Right lobe of liver (tissue), 6 donors: ENCODE measurements around the gene NANOGP8. TPM values are rescaled to one million over a fixed set of nuclear protein-coding genes. Genes with fewer than 3 reads are reported as not detected.

Experiments
- ATAC-seq, 4 donors: fragments of 200-7000 bp; cut with Tn5 transposase; one replicate each; pipeline ENCODE4 v1.9.1; 2020; ENCODE audit warnings: mild to moderate bottlenecking in 4 of 4, moderate library complexity in 4 of 4
- DNase-seq, 3 donors: peaks; one replicate each; pipeline ENCODE4 v3.0.0-alpha.2; 2020
- H3K27ac ChIP-seq, 3 donors: fragments of 200-600 bp; one replicate each; pipeline ENCODE4 v1.8.0; 2022
- H3K27me3 ChIP-seq, 2 donors: fragments of 200-600 bp; one replicate each; pipeline ENCODE4 v1.8.0; 2022
- H3K36me3 ChIP-seq, 4 donors: fragments of 200-600 bp; sonication (generic) in 1 of 4; one replicate each; pipeline versions ENCODE4 v1.5.1 to v1.8.0; 2017 to 2022; ENCODE audit warnings: control low read depth in 1 of 4
- H3K4me1 ChIP-seq, 4 donors: fragments of 200-600 bp; sonication (generic) in 1 of 4; one replicate each; pipeline versions ENCODE4 v1.5.1 to v1.8.0; 2017 to 2022; ENCODE audit warnings: control low read depth in 1 of 4
- H3K4me3 ChIP-seq, 3 donors: fragments of 200-600 bp; one replicate each; pipeline ENCODE4 v1.8.0; 2022
- H3K9me3 ChIP-seq, 4 donors: fragments of 200-600 bp; sonication (generic) in 1 of 4; one replicate each; pipeline versions ENCODE4 v1.5.1 to v1.8.0; 2017 to 2022; ENCODE audit warnings: control low read depth in 1 of 4
- POLR2A ChIP-seq: fragments of 450-650 bp; IDR thresholded peaks from one replicate; pipeline ENCODE4 v1.6.1; 2017; ENCODE audit warnings: antibody characterized with exemption, mild to moderate bottlenecking
- WGBS: methylation state at CpG from one replicate; pipeline ENCODE4 v1.1.6; 2018; ENCODE audit warnings: low coverage, low lambda C conversion rate; ENCODE audit not compliant: insufficient coverage; ENCODE audit errors: missing lambda C conversion rate; 5-methylcytosine and 5-hydroxymethylcytosine counted together
- intact Hi-C, 2 donors: fragments of 100-400 bp; cut with DNase I; formaldehyde crosslinking; loops; one replicate each; pipeline versions ENCODE4 v1.11.2 to v1.14.1; 2022
- total RNA-seq, 6 experiments: library from RNA; depleted of rRNA in 2 of 6; stranded (reverse); fragments of >200 nt in 2 of 6; fragmentation: NEBNext Ultra II Directional in 3 of 6; extraction: Animal tissue kit (Norgen Biotek cat#: 25700) in 3 of 6; gene quantifications; one replicate each; pipeline versions ENCODE4 v1.1.0 to v1.2.4, GENCODE V29; 2016 to 2023
- TF ChIP-seq, protein P1 (sequence below), 4 donors: fragments of 200-600 bp in 3 of 4; fragments of 450-650 bp in 1 of 4; IDR thresholded peaks; one replicate each; pipeline versions ENCODE4 v1.5.1 to v1.8.0; 2016 to 2022; ENCODE audit warnings: antibody characterized with exemption in 4 of 4, mild to moderate bottlenecking in 2 of 4
- donor health status: DM: no; HTN: yes; CAD: no.
- donor health status: DM: no; HTN: no; CAD: no.
- donor health status: DM: no; HTN: no; CAD: no.
- donor health status: DM: no; HTN: yes; CAD: no.
- donor health status: DM: no; HTN: yes; CAD: no.

The NANOGP8 gene
- total RNA-seq, 6 experiments from 2014 or later, result 0.31 to 0.62 TPM; not detected in 4

GRCh38 chr15:35071106-35071505 is 14.0 kb downstream of the NANOGP8 start:
- ATAC-seq (no peak), DNase-seq (no peak)
- no peaks in the 10 kb centered on the region for H3K4me1 ChIP-seq
- WGBS, result 88% methylated on average over 9 of the region's 13 CpGs
- TF ChIP-seq POLR2A, result no peak
- TF ChIP-seq, protein P1, sequence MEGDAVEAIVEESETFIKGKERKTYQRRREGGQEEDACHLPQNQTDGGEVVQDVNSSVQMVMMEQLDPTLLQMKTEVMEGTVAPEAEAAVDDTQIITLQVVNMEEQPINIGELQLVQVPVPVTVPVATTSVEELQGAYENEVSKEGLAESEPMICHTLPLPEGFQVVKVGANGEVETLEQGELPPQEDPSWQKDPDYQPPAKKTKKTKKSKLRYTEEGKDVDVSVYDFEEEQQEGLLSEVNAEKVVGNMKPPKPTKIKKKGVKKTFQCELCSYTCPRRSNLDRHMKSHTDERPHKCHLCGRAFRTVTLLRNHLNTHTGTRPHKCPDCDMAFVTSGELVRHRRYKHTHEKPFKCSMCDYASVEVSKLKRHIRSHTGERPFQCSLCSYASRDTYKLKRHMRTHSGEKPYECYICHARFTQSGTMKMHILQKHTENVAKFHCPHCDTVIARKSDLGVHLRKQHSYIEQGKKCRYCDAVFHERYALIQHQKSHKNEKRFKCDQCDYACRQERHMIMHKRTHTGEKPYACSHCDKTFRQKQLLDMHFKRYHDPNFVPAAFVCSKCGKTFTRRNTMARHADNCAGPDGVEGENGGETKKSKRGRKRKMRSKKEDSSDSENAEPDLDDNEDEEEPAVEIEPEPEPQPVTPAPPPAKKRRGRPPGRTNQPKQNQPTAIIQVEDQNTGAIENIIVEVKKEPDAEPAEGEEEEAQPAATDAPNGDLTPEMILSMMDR (IDR thresholded peaks at IDR 0.05), result no peak
- H3K9me3 ChIP-seq, result no peaks in the 10 kb centered on the region
- H3K27me3 ChIP-seq, result no peaks in the 10 kb centered on the region
- H3K4me3 ChIP-seq, result no peak overlapping the region
- no peaks in the 10 kb centered on the region for H3K36me3 ChIP-seq
- intact Hi-C loops, result loop anchor here in 1 of 2 donors (10.0 kb wide), 1 partner anchor 374 kb away; no protein-coding TSS in a partner anchor
- H3K27ac ChIP-seq, result no peak overlapping the region

DNA sequence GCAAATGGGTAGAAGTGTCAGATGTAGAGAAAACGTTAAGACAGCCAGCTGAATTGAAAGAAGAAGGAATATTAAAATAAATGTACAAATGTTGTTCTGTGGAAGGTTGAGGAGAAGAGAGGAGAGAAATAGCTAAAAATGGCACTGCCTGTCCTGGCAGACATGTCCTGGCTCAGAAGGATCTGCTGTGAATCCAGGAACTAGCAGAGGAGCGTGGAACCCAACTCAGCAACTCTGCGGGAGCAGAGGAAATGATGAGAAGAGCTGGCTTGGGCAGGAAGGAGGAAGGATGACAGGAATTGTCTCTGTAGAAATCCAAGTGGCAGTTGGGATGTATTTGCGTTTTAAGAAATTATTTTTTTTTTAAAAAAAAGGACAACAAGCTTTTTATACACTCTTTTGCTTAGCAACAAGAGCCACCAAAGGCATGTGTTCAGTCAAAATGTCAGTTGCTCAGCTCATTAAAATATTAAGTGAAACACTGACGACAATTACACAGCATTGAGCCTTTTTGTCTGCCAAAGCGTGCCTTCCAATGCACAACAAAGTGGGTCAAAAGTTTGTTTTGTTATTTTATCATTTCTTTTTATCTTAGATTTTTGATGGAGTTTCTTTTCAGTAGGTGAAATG is 16.1 kb downstream of the NANOGP8 start:
- TF ChIP-seq, protein P1 (IDR thresholded peaks at IDR 0.05), result no peak
- TF ChIP-seq POLR2A, result no peak
- 60% methylated on average over 6 of the region's 6 CpGs for WGBS
- no peak for ATAC-seq
- Histone ChIP-seq H3K27me3 (no peaks in the 10 kb centered on the region), H3K4me1 (no peaks in the 10 kb centered on the region), H3K27ac (no peak overlapping the region), H3K9me3 (no peaks in the 10 kb centered on the region), H3K4me3 (no peak overlapping the region), H3K36me3 (no peaks in the 10 kb centered on the region)
- DNase-seq, result no peak
- intact Hi-C loops, result no loop called here

GRCh38 chr15:35067496-35068347 is 17.4 kb downstream of the NANOGP8 start:
- TF ChIP-seq POLR2A, result no peak
- TF ChIP-seq, protein P1 (IDR thresholded peaks at IDR 0.05), result no peak
- H3K27ac ChIP-seq, result no peak overlapping the region
- intact Hi-C loops, result no loop called here
- no peaks in the 10 kb centered on the region for H3K9me3 ChIP-seq
- 58% methylated on average over 10 of the region's 10 CpGs for WGBS
- no peaks in the 10 kb centered on the region for H3K27me3 ChIP-seq
- no peak overlapping the region for H3K4me3 ChIP-seq
- DNase-seq (no peak), ATAC-seq (no peak)
- H3K36me3 ChIP-seq, result no peaks in the 10 kb centered on the region
- H3K4me1 ChIP-seq, result no peaks in the 10 kb centered on the region

- H3K27ac ChIP-seq, result no peak overlapping the region
- TF ChIP-seq, protein P1 (IDR thresholded peaks at IDR 0.05), result no peak
- no peak for TF ChIP-seq POLR2A
- H3K9me3 ChIP-seq, result no peaks in the 10 kb centered on the region
- ATAC-seq, result no peak
- DNase-seq, result no peak
- no peaks in the 10 kb centered on the region for H3K27me3 ChIP-seq
- intact Hi-C loops, result no loop called here
- WGBS, result 84% methylated on average over 2 of the region's 4 CpGs
- no peaks in the 10 kb centered on the region for H3K4me1 ChIP-seq
- H3K36me3 ChIP-seq, result no peaks in the 10 kb centered on the region
- H3K4me3 ChIP-seq, result no peak overlapping the region
Measured at GRCh38 chr15:35066094-35066493, 19.0 kb downstream of the NANOGP8 start.
